B cell (primary cell): ENCODE results near the gene SLC25A10.

ENCODE experiments used
- EZH2 ChIP-seq: IDR thresholded peaks from 2 replicates; pipeline ENCODE4 v1.6.1; 2012; ENCODE audit warnings: borderline replicate concordance, low read depth, mild to moderate bottlenecking, moderate library complexity, low read length; ENCODE audit not compliant: insufficient read depth, poor library complexity, severe bottlenecking
- TF ChIP-seq, protein P1 (sequence below): fragments of 200-600 bp; IDR thresholded peaks from one replicate; pipeline ENCODE4 v1.8.0; 2022; ENCODE audit warnings: antibody characterized with exemption, mild to moderate bottlenecking

DNA sequence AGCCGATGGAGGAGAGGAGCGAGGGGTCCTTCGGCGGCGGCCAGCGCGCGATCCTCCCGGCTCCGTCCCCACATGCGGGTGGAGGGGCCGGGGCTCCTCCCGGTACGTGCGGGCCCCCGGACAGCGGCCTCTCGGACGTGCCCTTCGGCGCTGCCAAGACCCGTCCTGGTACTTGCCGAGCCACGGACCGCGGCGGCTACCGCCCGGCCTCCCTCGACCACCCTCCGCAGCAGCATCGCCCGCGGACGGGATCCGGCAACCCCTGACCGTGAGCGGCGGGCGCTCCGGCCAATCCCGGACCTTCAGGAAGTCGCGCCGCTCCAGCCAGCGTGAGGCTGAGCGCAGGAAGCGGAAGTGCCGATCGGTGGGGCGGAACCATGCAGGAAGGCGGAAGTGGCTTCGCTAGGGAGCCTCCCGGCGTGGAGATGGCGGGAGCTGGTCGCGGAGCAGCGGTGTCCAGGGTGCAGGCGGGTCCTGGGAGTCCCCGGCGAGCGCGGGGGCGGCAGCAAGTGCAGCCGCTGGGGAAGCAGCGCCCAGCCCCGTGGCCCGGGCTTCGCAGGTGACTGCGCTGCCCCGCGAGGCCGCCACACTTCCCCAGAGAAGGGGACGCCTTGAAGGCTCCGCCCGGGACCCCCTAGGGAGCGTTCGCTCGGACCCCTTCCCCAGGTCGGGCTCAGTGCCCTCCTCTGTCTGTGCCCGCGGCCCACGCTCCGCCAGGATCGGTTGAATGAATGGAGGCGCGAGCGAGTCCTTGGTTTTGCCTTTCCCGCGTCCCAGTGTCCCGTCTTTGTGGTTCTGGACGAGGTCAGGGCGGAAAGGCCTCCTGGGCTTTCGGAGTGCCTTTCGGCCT is 45.5 kb upstream of the SLC25A10 start, which contains the start of the genes CCDC137 and OXLD1:
- TF ChIP-seq, protein P1, sequence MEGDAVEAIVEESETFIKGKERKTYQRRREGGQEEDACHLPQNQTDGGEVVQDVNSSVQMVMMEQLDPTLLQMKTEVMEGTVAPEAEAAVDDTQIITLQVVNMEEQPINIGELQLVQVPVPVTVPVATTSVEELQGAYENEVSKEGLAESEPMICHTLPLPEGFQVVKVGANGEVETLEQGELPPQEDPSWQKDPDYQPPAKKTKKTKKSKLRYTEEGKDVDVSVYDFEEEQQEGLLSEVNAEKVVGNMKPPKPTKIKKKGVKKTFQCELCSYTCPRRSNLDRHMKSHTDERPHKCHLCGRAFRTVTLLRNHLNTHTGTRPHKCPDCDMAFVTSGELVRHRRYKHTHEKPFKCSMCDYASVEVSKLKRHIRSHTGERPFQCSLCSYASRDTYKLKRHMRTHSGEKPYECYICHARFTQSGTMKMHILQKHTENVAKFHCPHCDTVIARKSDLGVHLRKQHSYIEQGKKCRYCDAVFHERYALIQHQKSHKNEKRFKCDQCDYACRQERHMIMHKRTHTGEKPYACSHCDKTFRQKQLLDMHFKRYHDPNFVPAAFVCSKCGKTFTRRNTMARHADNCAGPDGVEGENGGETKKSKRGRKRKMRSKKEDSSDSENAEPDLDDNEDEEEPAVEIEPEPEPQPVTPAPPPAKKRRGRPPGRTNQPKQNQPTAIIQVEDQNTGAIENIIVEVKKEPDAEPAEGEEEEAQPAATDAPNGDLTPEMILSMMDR = no peak
- no peak for TF ChIP-seq EZH2
